OCI-LY7 (cell line): ENCODE data around the gene GLI3.

Experiments
- CTCF ChIP-seq: fragments of 200-600 bp; sonication (generic); conservative IDR thresholded peaks from 2 replicates; pipeline ENCODE4 v1.5.1; 2014; ENCODE audit warnings: mild to moderate bottlenecking, antibody characterized with exemption, low read length, moderate library complexity, mixed read lengths
- EZH2phosphoT487 ChIP-seq: fragments of 200-600 bp; sonication (generic); IDR thresholded peaks from 2 replicates; pipeline ENCODE4 v1.6.1; 2018; ENCODE audit warnings: low read depth, borderline replicate concordance, mild to moderate bottlenecking, mixed run types, antibody characterized with exemption, low read length, moderate library complexity, mixed read lengths

- TF ChIP-seq EZH2phosphoT487 (no peak), CTCF (no peak)
These were observed 24.4 kb downstream of the GLI3 start for GRCh38 chr7:42212541-42213090.
